HG03045 (cell line): ENCODE results near the gene UBAC1.
A peak's percentile ranks its signal among the peaks of the same experiment; 100 is the strongest.

Experiments
- ATAC-seq: cut with Tn5 transposase; IDR thresholded peaks from one replicate; pipeline ENCODE4 v1.9.1; 2021; ENCODE audit warnings: mild to moderate bottlenecking, moderate library complexity; ENCODE audit not compliant: unreplicated experiment

The UBAC1 gene, protein sequence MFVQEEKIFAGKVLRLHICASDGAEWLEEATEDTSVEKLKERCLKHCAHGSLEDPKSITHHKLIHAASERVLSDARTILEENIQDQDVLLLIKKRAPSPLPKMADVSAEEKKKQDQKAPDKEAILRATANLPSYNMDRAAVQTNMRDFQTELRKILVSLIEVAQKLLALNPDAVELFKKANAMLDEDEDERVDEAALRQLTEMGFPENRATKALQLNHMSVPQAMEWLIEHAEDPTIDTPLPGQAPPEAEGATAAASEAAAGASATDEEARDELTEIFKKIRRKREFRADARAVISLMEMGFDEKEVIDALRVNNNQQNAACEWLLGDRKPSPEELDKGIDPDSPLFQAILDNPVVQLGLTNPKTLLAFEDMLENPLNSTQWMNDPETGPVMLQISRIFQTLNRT

GRCh38 chr9:135961277-135961715 is at the start of gene UBAC1:
UBAC1 (minus strand) TSS chr9:135961373; CDS start chr9:135961162, 211 bp downstream.
- peak; percentile 81 for ATAC-seq

- ATAC-seq: no peak
These were observed 49.6 kb upstream of the UBAC1 start for GRCh38 chr9:136010615-136011361.

DNA sequence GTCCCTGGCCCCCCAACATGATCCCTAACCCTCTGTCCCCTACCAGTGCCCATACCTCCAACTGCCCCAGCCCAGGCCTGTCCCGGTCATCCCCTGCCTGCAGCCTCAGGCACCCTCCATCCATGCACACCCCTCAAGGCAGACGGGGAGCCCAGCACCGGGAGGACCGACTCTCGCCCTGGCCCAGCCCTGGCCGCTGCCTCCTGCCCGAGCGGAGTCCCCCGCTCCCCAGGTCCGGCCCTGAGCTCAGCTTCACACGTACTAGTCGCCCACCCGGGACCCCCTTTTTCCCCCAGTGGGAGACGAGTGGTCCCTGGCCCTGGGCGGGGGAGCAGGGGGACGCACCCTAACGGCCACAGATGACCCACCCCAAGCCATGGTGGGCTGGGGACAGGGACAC is 49.0 kb upstream of the UBAC1 start:
- no peak for ATAC-seq

- ATAC-seq: no peak
These were observed 48.3 kb upstream of the UBAC1 start for GRCh38 chr9:136009516-136009915.

DNA sequence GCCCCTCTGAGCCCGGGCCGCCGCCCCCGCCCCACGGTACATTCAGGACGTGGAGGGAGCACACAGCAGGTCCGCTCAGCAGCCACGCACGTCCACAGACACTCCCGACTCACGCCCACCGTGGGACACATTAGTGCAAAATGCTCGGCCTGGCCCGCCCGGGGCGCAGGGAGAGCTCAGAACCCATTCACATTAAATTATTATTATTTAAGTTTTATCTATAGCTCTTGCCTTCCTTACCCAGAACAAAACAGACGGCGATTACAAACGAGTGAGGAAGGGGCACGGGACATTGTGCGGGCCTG is 47.5 kb upstream of the UBAC1 start:
- ATAC-seq: no peak

DNA sequence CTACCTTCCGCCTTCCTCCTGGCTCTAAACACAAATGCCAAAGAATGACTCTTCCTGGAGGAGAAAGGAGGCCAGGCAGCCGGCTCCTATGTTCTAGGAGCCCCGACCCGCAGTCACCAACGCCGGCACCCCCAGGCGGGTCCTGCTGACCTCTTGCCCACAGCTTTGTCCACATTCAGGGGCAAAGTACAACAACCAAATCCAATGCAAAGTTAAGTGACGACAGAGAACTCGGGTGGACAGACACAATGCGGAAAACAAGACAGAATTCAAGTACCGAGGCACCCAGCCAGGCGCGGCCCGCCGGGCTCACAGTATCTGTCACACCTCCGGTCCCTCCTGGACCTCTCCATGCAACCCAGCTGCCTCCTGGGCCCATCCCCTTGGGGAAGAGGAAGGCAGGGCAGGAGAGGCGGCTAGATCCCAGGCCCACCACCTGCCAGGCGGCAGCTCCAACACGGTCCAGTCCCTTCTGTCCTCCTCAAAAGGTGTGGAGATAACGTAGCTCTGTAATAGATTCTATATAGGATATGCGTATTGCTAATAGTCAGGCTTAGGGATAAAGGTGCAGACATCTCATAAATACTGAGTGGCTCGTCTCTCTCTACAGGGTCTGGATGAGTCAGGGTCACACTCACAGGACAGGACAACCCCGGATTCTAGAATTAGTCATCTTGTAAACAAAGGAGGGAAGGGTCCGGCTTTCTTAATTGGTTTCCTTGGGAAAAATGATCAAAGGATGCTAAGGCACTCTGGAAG is 46.9 kb upstream of the UBAC1 start:
- no peak for ATAC-seq

GRCh38 chr9:136007276-136007933 is 46.2 kb upstream of the UBAC1 start:
- ATAC-seq: no peak

DNA sequence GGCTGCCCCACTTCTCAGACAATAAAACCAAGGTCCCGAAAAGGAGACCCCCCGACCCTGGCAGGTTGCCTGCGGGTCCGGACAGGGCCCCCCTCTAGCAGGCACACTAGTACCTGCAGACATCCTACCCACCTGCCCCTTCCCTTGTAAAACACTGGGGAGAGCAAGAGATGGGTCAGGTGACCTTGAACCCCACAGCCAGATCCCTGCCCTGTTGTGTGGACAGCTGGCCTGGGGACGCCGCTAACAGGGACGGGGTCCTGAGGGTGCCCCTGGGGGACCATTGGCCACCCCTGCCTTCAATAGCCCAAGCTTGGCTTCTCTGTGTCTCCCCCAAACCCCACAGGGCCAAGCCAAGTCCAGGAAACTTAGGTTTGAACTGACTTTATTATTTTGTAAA is 45.0 kb upstream of the UBAC1 start:
- no peak for ATAC-seq

DNA sequence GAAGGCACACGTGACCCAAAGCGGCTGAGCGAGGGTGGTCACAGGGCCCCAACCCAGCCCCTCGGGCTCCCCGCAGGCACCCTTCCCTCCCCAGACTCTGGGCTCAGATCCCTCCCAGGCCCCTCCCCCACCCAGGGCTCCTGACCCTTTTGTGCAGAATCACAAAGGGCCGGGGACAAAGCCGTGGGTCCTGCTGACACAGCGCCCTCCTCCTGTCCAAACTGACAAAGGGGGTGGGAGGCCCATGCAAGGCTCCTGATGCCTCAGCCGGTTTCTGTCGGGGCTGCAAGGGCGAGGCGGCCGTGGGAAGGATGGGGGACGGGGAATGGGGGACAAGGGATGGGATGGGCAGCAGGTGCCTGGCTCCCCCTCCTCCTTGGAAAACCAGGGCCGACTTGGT is 43.5 kb upstream of the UBAC1 start:
- no peak for ATAC-seq

DNA sequence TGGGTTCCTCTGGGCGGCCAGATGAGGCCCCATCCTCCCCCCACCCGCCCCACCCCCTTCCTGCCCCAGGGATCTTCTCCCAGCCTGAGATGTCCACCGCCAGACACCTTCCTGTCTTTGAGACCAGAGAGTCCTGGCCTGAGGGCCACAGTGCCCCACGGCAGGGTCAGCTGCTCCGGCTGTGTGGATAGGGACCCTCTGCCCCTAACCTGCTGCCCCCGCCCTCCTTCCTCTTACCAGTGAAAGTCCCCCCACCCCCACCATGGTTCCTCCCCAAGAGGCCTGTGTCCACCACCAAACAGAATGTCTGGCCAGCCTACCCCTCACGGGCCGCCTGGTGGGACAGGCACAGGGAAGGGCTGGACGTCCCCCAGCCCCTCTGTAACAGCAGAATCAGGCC is 43.0 kb upstream of the UBAC1 start:
- ATAC-seq: no peak

DNA sequence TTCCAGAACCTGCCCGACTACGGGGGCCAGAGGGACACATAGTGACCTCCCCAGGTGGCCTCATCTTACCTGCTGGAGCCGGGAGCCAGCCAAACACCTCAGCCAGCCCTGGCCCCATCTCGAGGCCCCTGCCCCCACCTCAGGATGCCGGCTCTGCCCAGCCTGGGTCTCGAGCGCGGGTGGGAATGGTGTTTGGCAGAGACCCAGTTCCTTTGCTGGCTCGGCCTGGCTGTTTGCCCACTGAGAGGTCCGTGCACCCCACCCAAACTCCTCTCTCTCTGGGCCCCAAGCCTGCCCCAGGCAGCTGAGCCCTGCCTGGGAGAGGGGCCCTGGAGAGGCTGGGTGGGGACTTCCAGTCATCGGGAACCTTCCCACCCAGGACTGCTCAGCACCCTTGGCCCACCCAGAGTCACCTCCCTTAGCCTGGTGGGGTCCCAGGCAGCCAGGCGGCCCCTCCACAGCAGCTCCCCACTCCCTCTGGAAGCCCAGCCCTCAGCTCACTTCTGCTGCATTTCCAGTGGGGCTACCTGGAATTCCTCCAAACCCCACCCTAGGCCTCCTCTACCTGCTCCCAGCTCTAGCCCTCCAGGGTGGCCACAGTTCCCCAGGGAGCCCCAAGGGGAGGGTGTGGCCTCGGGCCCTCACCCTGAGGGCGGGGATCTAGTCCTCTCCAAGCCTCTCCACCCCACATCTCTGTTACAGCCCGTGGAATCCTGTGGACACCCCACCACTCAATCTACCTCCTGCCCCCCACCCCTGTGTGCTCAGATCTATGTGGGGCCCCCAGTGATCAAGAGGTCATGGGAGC is 42.4 kb upstream of the UBAC1 start:
- no peak for ATAC-seq

DNA sequence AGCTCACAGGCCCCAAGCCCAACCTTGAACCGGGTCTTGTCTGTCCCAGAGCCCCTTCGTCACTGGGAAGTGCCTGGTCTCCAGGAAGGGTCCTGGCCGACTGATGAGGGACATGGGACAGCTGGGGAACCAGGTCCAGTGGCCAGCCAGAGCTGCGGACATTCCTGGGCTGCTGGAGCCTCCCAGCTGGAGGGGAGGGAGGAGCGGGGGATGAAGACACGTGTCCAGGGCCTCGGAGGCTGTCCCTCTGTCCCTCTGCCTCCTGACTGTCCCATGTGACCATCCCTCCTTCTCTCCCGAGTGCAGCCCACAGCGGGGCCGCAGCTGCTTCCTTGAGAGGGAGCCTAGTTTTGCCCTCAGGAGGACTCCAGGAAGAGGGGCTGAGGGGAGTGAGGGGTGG is 41.7 kb upstream of the UBAC1 start:
- no peak for ATAC-seq

GRCh38 chr9:136002215-136002614 is 41.0 kb upstream of the UBAC1 start:
- no peak for ATAC-seq

- no peak for ATAC-seq
These were observed 40.1 kb upstream of the UBAC1 start for GRCh38 chr9:136001231-136001630.

DNA sequence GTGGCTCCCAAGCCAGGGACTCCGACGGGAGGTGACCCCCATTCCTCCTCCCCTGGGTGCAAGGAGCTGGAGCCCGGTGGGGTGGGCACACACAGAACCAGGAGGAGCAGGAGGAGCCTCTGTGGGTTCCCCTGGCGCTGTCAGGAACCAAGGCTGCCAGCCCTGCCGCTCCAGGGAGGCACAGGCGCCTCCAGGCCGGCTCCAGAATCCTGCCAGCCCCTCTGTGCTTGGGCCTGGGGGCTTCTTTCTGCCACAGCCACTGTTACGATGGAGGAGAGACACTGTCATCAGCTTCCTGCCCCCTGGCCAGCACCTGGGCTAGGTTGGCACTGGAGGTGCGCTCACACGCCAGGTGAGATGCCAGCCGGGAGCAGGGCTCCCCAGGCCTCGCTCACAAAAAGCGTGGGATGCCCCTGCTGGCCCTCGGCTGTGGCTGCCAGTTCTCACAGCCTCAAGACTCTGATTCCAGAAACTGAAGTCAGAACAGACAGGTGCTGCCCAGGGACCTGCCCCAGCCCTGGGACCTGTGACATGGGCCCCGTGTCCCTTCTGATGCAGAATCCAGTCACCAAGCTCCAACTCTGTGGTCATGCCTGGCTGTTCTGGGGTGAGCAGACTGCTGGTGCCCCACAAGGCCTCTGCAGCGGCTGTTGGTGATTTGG is 37.4 kb upstream of the UBAC1 start:
- no peak for ATAC-seq

GRCh38 chr9:135998016-135998380 is 36.8 kb upstream of the UBAC1 start:
- ATAC-seq: no peak

GRCh38 chr9:135997090-135998015 is 36.2 kb upstream of the UBAC1 start:
- no peak for ATAC-seq

GRCh38 chr9:135995816-135996215 is 34.6 kb upstream of the UBAC1 start:
- no peak for ATAC-seq
